ENCODE measurements around the gene MUC22. TPM values are rescaled to one million over a fixed set of nuclear protein-coding genes. Genes with fewer than 3 reads are reported as not detected.

MUC22 gene
- total and polyA plus RNA-seq, 2 of the 4 experiments (the other 2 are of a cell fraction), result 0.02 TPM; not detected in 1

DNA sequence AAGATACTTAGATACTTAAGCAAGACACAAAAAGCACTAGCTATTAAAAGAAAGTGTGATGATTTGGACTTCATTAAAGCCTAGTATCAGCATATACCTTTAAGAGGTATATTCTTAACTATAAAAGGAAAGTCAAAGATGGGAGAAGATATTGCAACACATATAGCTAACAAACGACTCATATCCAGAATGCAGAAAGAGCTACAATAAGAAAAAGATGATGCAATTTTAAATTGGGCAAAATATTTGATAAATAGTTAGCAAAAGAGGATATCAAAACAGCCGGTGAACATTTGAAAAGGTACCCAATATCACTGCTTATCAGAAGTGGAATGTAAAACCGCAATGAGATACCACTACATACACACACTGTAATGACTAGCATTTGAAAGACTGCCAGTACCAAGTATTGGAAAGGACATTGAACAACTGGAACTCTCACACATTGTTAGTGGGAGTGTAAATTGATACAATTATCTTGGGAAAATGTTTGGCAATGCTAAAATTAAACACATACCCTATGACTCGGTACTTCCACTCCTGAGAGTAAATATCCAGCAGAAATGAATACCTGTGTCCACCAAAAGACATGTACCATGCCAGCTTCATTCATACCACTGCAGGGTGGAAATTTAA, 25.7 kb downstream of the MUC22 start:
- TF ChIP-seq CEBPB (IDR thresholded peaks at IDR 0.05; ENCODE audit: low read depth, low read length) (peak; percentile 91), MAZ (IDR thresholded peaks at IDR 0.05; ENCODE audit: borderline replicate concordance, low read depth, low read length) (no peak)
- Histone ChIP-seq H3K14ac (replicated peaks; ENCODE audit: low read depth, low read length) (no peak overlapping the region), H2BK5ac (ENCODE audit: low read depth, low read length, poor library complexity, severe bottlenecking) (no peak overlapping the region), H2BK120ac (ENCODE audit: low read depth, low read length) (no peak overlapping the region), H3K23ac (ENCODE audit: low read depth, low read length) (no peak overlapping the region), H4K8ac (ENCODE audit: low read depth in 2 of 2, low read length in 2 of 2) (no peak overlapping the region), H3K36me3 (ENCODE audit: control insufficient read depth, insufficient read depth, low read length) (no peaks in the 10 kb centered on the region), H3K4me1 (ENCODE audit: control insufficient read depth, insufficient read depth, low read length) (peaks cover 8% of the 10 kb centered on the region), H3K56ac (ENCODE audit: extremely low read depth, insufficient read depth, low read length) (no peak overlapping the region), H2AK5ac (ENCODE audit: low read depth, low read length) (no peak overlapping the region), H2BK20ac (ENCODE audit: low read depth, low read length) (no peak overlapping the region), H3K9me3 (ENCODE audit: control insufficient read depth, insufficient read depth, low read length) (no peaks in the 10 kb centered on the region), H3K4ac (ENCODE audit: low read depth, low read length) (no peak overlapping the region), H4K91ac (ENCODE audit: insufficient read depth, low read depth, low read length) (no peak overlapping the region), H4K20me1 (ENCODE audit: insufficient read depth, low read length) (no peaks in the 10 kb centered on the region), H3K4me2 (ENCODE audit: low read depth, low read length) (no peak overlapping the region), H3K79me1 (ENCODE audit: low read depth in 1 of 2, low read length in 2 of 2) (no peaks in the 10 kb centered on the region), H2AK9ac (replicated peaks; ENCODE audit: low read depth, low read length, poor library complexity) (no peak overlapping the region), H2BK15ac (ENCODE audit: low read depth, low read length) (no peak overlapping the region), H4K5ac (ENCODE audit: low read depth, low read length) (no peak overlapping the region), H2AFZ (replicated peaks; ENCODE audit: low read length, poor library complexity) (no peak overlapping the region), H3K9ac (ENCODE audit: low read depth, low read length) (no peak overlapping the region), H3K27me3 (ENCODE audit: control insufficient read depth, insufficient read depth, low read length) (peaks cover 5% of the 10 kb centered on the region), H3K9me1 (ENCODE audit: insufficient read depth, low read length) (peaks cover 9% of the 10 kb centered on the region; the same call in 1 of the 2 replicates), H3K27ac (ENCODE audit: insufficient read depth, low read length) (no peak overlapping the region), H3K4me3 (ENCODE audit: insufficient read depth, low read depth, low read length) (no peak overlapping the region), H3K18ac (ENCODE audit: low read depth, low read length) (no peak overlapping the region)
- BruUV-seq (replicated peaks), result no TSS peak
- DNase-seq (peak; percentile 7), ATAC-seq (ENCODE audit: low read depth) (no peak)
- dilution Hi-C loops (cut with HindIII; ENCODE audit: low sequenced_read_pairs, unreplicated experiment), result no loop called here
- ChIA-PET CTCF (no interaction called here), POLR2A (ENCODE audit: unreplicated experiment) (no interaction called here)
- WGBS, 2 experiments (ENCODE audit: extremely low coverage in 2 of 2, insufficient read length in 1 of 2), result no CpG with 5 or more reads among the region's 4 CpGs
- in situ Hi-C loops (cut with MboI; ENCODE audit: low sequenced_read_pairs), result no loop called here
- intact Hi-C loops (cut with micrococcal nuclease), result no loop called here

All from IMR-90 (cell line).